Measurements from ENCODE around the gene BEND4. TPM values are rescaled to one million over a fixed set of nuclear protein-coding genes. Genes with fewer than 3 reads are reported as not detected.

BEND4 gene
- total RNA-seq, 1 experiment from 2014 or later: not detected

DNA sequence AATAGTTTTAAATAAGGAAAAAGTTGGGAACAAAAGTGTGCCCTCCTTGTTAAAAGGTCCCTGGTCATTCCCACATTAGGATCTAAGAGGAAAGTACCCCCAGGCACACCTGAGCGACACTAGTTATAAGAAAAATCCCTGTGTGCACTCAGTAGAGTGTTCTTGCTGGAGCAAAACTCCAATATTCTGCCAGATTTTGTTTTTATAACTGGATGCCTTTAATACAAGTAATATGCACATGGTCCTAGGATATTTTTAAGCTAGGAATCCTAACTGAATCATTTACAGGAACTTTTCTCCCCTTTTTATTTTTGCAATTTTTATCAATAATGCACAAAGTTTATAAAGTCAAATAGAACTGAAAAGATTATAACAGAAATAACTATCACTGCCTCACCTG is 68.6 kb downstream of the BEND4 start:
- no peak for ATAC-seq
- Histone ChIP-seq H3K9ac (ENCODE audit: low read length) (no peak overlapping the region), H3K4me2 (ENCODE audit: low read length) (no peak overlapping the region), H2AFZ (ENCODE audit: low read length) (no peak overlapping the region), H3K4me3 (ENCODE audit: low read length) (no peak overlapping the region), H3F3A (ENCODE audit: low read length, unreplicated experiment) (no peaks in the 10 kb centered on the region), H3K36me3 (ENCODE audit: low read depth, low read length) (no peaks in the 10 kb centered on the region), H3K27me3 (ENCODE audit: low read length) (no peaks in the 10 kb centered on the region), H3K9me2 (replicated peaks; ENCODE audit: low read length) (no peaks in the 10 kb centered on the region), H3K4me1 (ENCODE audit: insufficient read depth, low read length) (no peaks in the 10 kb centered on the region), H3K27ac (ENCODE audit: low read length) (no peak overlapping the region), H4K20me1 (ENCODE audit: low read length) (no peaks in the 10 kb centered on the region), H3K9me3 (ENCODE audit: low read length) (no peaks in the 10 kb centered on the region), H3K79me2 (ENCODE audit: low read length) (no peaks in the 10 kb centered on the region)
- BruUV-seq (replicated peaks): no TSS peak
- no peak for DNase-seq
- intact Hi-C loops (cut with micrococcal nuclease): no loop called here
- CTCF ChIA-PET: no interaction called here
- TF ChIP-seq CTCF (conservative IDR thresholded peaks at IDR 0.05; ENCODE audit: low read depth, low read length): no peak
- TF ChIP-seq EZH2phosphoT487 (IDR thresholded peaks at IDR 0.05; ENCODE audit: borderline replicate concordance, low read length): no peak
- no peak for TF ChIP-seq EZH2 (IDR thresholded peaks at IDR 0.05; ENCODE audit: low read length, unreplicated experiment)
- POLR2A ChIA-PET (ENCODE audit: unreplicated experiment): no interaction called here

DNA sequence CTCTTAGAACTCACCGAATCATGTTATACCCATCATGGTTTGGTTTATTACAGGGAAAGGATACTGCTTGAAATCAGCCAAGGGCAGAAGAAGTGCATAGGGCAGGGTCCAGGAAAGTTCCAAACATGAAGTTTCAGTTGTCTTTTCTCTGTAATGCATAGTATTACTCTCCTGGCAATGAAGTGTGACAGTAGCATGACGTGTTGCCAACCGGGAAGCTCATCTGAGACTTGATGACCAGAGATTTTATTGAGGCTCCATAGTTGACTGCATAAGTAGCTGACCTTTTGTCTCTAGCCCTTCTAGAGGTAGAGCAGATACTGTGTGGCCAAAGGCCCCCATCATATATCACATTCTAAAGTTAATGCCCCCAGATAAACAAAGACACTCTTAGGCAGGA is 72.1 kb downstream of the BEND4 start:
- BruUV-seq (replicated peaks): no TSS peak
- Histone ChIP-seq H3K36me3 (ENCODE audit: low read depth, low read length) (no peaks in the 10 kb centered on the region), H3K4me3 (ENCODE audit: low read length) (no peak overlapping the region), H3K9me3 (ENCODE audit: low read length) (no peaks in the 10 kb centered on the region), H3K27me3 (ENCODE audit: low read length) (no peaks in the 10 kb centered on the region), H3K4me2 (ENCODE audit: low read length) (no peak overlapping the region), H3K27ac (ENCODE audit: low read length) (no peak overlapping the region), H3K79me2 (ENCODE audit: low read length) (no peaks in the 10 kb centered on the region), H3K9me2 (replicated peaks; ENCODE audit: low read length) (no peaks in the 10 kb centered on the region), H3K9ac (ENCODE audit: low read length) (no peak overlapping the region), H4K20me1 (ENCODE audit: low read length) (no peaks in the 10 kb centered on the region), H3K4me1 (ENCODE audit: insufficient read depth, low read length) (no peaks in the 10 kb centered on the region), H3F3A (ENCODE audit: low read length, unreplicated experiment) (no peaks in the 10 kb centered on the region), H2AFZ (ENCODE audit: low read length) (no peak overlapping the region)
- TF ChIP-seq EZH2 (IDR thresholded peaks at IDR 0.05; ENCODE audit: low read length, unreplicated experiment): no peak
- DNase-seq (no peak), ATAC-seq (no peak)
- CTCF ChIA-PET: no interaction called here
- POLR2A ChIA-PET (ENCODE audit: unreplicated experiment): interaction anchor here (0.6 kb wide), 1 partner anchor 163 kb away, joined by 25 read pairs; no protein-coding TSS in a partner anchor
- intact Hi-C loops (cut with micrococcal nuclease): no loop called here

GRCh38 chr4:42078184-42078801 is 74.2 kb downstream of the BEND4 start:
- no peak overlapping the region for H3K9ac ChIP-seq (ENCODE audit: low read length)

More at GRCh38 chr4:42078184-42078801, 74.2 kb downstream of the BEND4 start:
- DNase-seq: no peak
- BruUV-seq (replicated peaks): no TSS peak
- Histone ChIP-seq H3F3A (ENCODE audit: low read length, unreplicated experiment) (no peaks in the 10 kb centered on the region), H3K4me2 (ENCODE audit: low read length) (no peak overlapping the region), H3K9me2 (replicated peaks; ENCODE audit: low read length) (no peaks in the 10 kb centered on the region), H3K36me3 (ENCODE audit: low read depth, low read length) (no peaks in the 10 kb centered on the region), H3K27ac (ENCODE audit: low read length) (no peak overlapping the region), H2AFZ (ENCODE audit: low read length) (no peak overlapping the region), H3K79me2 (ENCODE audit: low read length) (no peaks in the 10 kb centered on the region), H3K9me3 (ENCODE audit: low read length) (no peaks in the 10 kb centered on the region), H3K27me3 (ENCODE audit: low read length) (no peaks in the 10 kb centered on the region), H3K4me1 (ENCODE audit: insufficient read depth, low read length) (no peaks in the 10 kb centered on the region), H4K20me1 (ENCODE audit: low read length) (no peaks in the 10 kb centered on the region), H3K4me3 (ENCODE audit: low read length) (no peak overlapping the region)
- ATAC-seq: no peak
- ChIA-PET CTCF (no interaction called here), POLR2A (ENCODE audit: unreplicated experiment) (no interaction called here)
- intact Hi-C loops (cut with micrococcal nuclease): no loop called here
- no peak for TF ChIP-seq EZH2phosphoT487 (IDR thresholded peaks at IDR 0.05; ENCODE audit: borderline replicate concordance, low read length)
- no peak for TF ChIP-seq CTCF (conservative IDR thresholded peaks at IDR 0.05; ENCODE audit: low read depth, low read length)
- TF ChIP-seq EZH2 (IDR thresholded peaks at IDR 0.05; ENCODE audit: low read length, unreplicated experiment): no peak
